ENCODE results near the gene C1orf74. TPM values are rescaled to one million over a fixed set of nuclear protein-coding genes. Genes with fewer than 3 reads are reported as not detected.
A peak's percentile ranks its signal among the peaks of the same experiment; 100 is the strongest.

Gene C1orf74
- total RNA-seq, 2 donors from 2014 or later: 3.1 to 5.4 TPM

GRCh38 chr1:209748620-209749019 lies 35.7 kb downstream of the C1orf74 start:
- TF ChIP-seq CTCF (conservative IDR thresholded peaks at IDR 0.05): no peak
- Histone ChIP-seq H3K4me3 (ENCODE audit: low read length) (no peak overlapping the region), H3K27ac (ENCODE audit: low read depth, low read length) (no peak overlapping the region), H3K9ac (ENCODE audit: extremely low read depth, low read length, poor library complexity, severe bottlenecking) (no peak overlapping the region), H3K9me3 (ENCODE audit: control insufficient read depth, low read length) (no peaks in the 10 kb centered on the region), H3K4me1 (ENCODE audit: control insufficient read depth, insufficient read depth, low read length) (no peaks in the 10 kb centered on the region), H3K36me3 (ENCODE audit: control insufficient read depth, insufficient read depth, low read length) (no peaks in the 10 kb centered on the region), H3K27me3 (ENCODE audit: control insufficient read depth, insufficient read depth, low read length, poor library complexity, severe bottlenecking) (peaks cover 5% of the 10 kb centered on the region)
- 50 to 80% methylated on average over 2 to 4 of the region's 4 CpGs for WGBS, 2 experiments (ENCODE audit: insufficient coverage in 1 of 2, insufficient read length in 1 of 2)
- no peak overlapping the region for H3K4me3 Mint-ChIP-seq
- H3K27me3 Mint-ChIP-seq (ENCODE audit: insufficient read depth): peaks cover 21% of the 10 kb centered on the region
- H3K4me1 Mint-ChIP-seq: peaks cover 14% of the 10 kb centered on the region
- no peaks in the 10 kb centered on the region for H3K36me3 Mint-ChIP-seq (ENCODE audit: low read depth)
- H3K9me3 Mint-ChIP-seq: no peaks in the 10 kb centered on the region
- DNase-seq: peak; percentile 69
- H3K27ac Mint-ChIP-seq: no peak overlapping the region

- H3K9ac ChIP-seq (ENCODE audit: extremely low read depth, low read length, poor library complexity, severe bottlenecking): no peak overlapping the region
- no peaks in the 10 kb centered on the region for H3K9me3 Mint-ChIP-seq
- peak; percentile 99 for DNase-seq
Measured at GRCh38 chr1:209747580-209748262, 36.6 kb downstream of the C1orf74 start.

GRCh38 chr1:209746451-209747165 lies 37.8 kb downstream of the C1orf74 start:
- Mint-ChIP-seq H3K9me3 (no peaks in the 10 kb centered on the region), H3K27ac (no peak overlapping the region), H3K27me3 (ENCODE audit: insufficient read depth) (peaks cover 29% of the 10 kb centered on the region), H3K36me3 (ENCODE audit: low read depth) (no peaks in the 10 kb centered on the region), H3K4me3 (no peak overlapping the region), H3K4me1 (peaks cover 14% of the 10 kb centered on the region)
- TF ChIP-seq CTCF (conservative IDR thresholded peaks at IDR 0.05): no peak
- Histone ChIP-seq H3K9me3 (ENCODE audit: control insufficient read depth, low read length) (no peaks in the 10 kb centered on the region), H3K27ac (ENCODE audit: low read depth, low read length) (no peak overlapping the region), H3K4me1 (ENCODE audit: control insufficient read depth, insufficient read depth, low read length) (no peaks in the 10 kb centered on the region), H3K27me3 (ENCODE audit: control insufficient read depth, insufficient read depth, low read length, poor library complexity, severe bottlenecking) (peaks cover 5% of the 10 kb centered on the region), H3K9ac (ENCODE audit: extremely low read depth, low read length, poor library complexity, severe bottlenecking) (no peak overlapping the region), H3K36me3 (ENCODE audit: control insufficient read depth, insufficient read depth, low read length) (no peaks in the 10 kb centered on the region), H3K4me3 (ENCODE audit: low read length) (no peak overlapping the region)
- DNase-seq: no peak
- 86 to 90% methylated on average over 2 to 4 of the region's 4 CpGs for WGBS, 2 experiments (ENCODE audit: insufficient coverage in 1 of 2, insufficient read length in 1 of 2)

More at GRCh38 chr1:209747580-209748262, 36.6 kb downstream of the C1orf74 start:
- Mint-ChIP-seq H3K36me3 (ENCODE audit: low read depth) (no peaks in the 10 kb centered on the region), H3K4me3 (peak overlapping the region; percentile 43), H3K27me3 (ENCODE audit: insufficient read depth) (peaks cover 26% of the 10 kb centered on the region), H3K27ac (no peak overlapping the region), H3K4me1 (peaks cover 14% of the 10 kb centered on the region)
- no peak overlapping the region for H3K4me3 ChIP-seq (ENCODE audit: low read length)
- H3K27me3 ChIP-seq (ENCODE audit: control insufficient read depth, insufficient read depth, low read length, poor library complexity, severe bottlenecking): peaks cover 5% of the 10 kb centered on the region
- H3K9me3 ChIP-seq (ENCODE audit: control insufficient read depth, low read length): no peaks in the 10 kb centered on the region
- H3K36me3 ChIP-seq (ENCODE audit: control insufficient read depth, insufficient read depth, low read length): no peaks in the 10 kb centered on the region
- H3K4me1 ChIP-seq (ENCODE audit: control insufficient read depth, insufficient read depth, low read length): no peaks in the 10 kb centered on the region
- WGBS, 2 experiments (ENCODE audit: insufficient coverage in 1 of 2, insufficient read length in 1 of 2): 11% methylated on average over 27 to 37 of the region's 37 CpGs
- H3K27ac ChIP-seq (ENCODE audit: low read depth, low read length): no peak overlapping the region
- peak; percentile 95 for TF ChIP-seq CTCF (conservative IDR thresholded peaks at IDR 0.05)
